SU-DHL-6 (cell line): ENCODE measurements around the gene ITGAL.
"Not testable (repeated sequence)": the region's sequence is repeated elsewhere in the genome, so short reads cannot be mapped to it uniquely, and the experiment has no call there.

Experiments used
- H2AFZ ChIP-seq: fragments of 200-600 bp; sonication (generic); 2 replicates; pipeline ENCODE4 v1.6.1; 2014; ENCODE audit warnings: low read depth, mild to moderate bottlenecking, moderate library complexity, mixed read lengths, antibody characterized with exemption, low read length; ENCODE audit not compliant: severe bottlenecking
- H3F3A ChIP-seq: fragments of 200-600 bp; shearing (Covaris generic); 2 replicates; pipeline ENCODE4 v1.6.0; 2016; ENCODE audit warnings: antibody characterized with exemption, mild to moderate bottlenecking; ENCODE audit not compliant: insufficient read depth
- H3K27ac ChIP-seq: fragments of 200-600 bp; sonication (generic); 2 replicates; pipeline ENCODE4 v1.5.1; 2016; ENCODE audit warnings: low read depth, mild to moderate bottlenecking, low read length, moderate library complexity, mixed read lengths
- H3K27me3 ChIP-seq: fragments of 200-600 bp; sonication (generic), shearing (Covaris generic); 2 replicates; pipeline ENCODE4 v1.6.0; 2014; ENCODE audit warnings: mild to moderate bottlenecking, low read length
- H3K36me3 ChIP-seq: fragments of 200-600 bp; sonication (generic); 2 replicates; pipeline ENCODE4 v1.6.1; 2014; ENCODE audit warnings: mild to moderate bottlenecking, low read length, mixed read lengths
- H3K4me2 ChIP-seq: fragments of 300-600, 200-600 bp; shearing (Covaris generic), sonication (generic); 2 replicates; pipeline ENCODE4 v1.6.0; 2014; ENCODE audit warnings: low read length, low read depth, mild to moderate bottlenecking; ENCODE audit not compliant: poor library complexity, severe bottlenecking
- H3K4me3 ChIP-seq: fragments of 200-600 bp; sonication (generic); 2 replicates; pipeline ENCODE4 v1.5.1; 2014; ENCODE audit warnings: antibody characterized with exemption, low read length, mild to moderate bottlenecking, mixed read lengths; ENCODE audit not compliant: insufficient read depth, poor library complexity, severe bottlenecking
- H3K79me2 ChIP-seq: fragments of 200-600 bp; sonication (generic); 2 replicates; pipeline ENCODE4 v1.6.1; 2014; ENCODE audit warnings: mild to moderate bottlenecking, low read length, moderate library complexity; ENCODE audit not compliant: insufficient read depth
- H3K9ac ChIP-seq: fragments of 200-600 bp; sonication (generic); 2 replicates; pipeline ENCODE4 v1.7.0; 2014; ENCODE audit warnings: mild to moderate bottlenecking, low read length
- H3K9me2 ChIP-seq: fragments of 200-600 bp; sonication (generic); replicated peaks from 2 replicates; pipeline ENCODE4 v1.6.1; 2014; ENCODE audit warnings: low read length; ENCODE audit not compliant: insufficient read depth
- H3K9me3 ChIP-seq: fragments of 200-600 bp; sonication (generic); 2 replicates; pipeline ENCODE4 v1.6.1; 2014; ENCODE audit warnings: low read length, mixed read lengths; ENCODE audit not compliant: insufficient read depth
- H4K20me1 ChIP-seq: fragments of 200-600 bp; sonication (generic); 2 replicates; pipeline ENCODE4 v1.6.1; 2014; ENCODE audit warnings: low read depth, mild to moderate bottlenecking, antibody characterized with exemption, low read length, moderate library complexity, mixed read lengths
- CTCF ChIP-seq: fragments of 200-600 bp; sonication (generic); IDR thresholded peaks from one replicate; pipeline ENCODE4 v1.5.1; 2017; ENCODE audit warnings: antibody characterized with exemption, mild to moderate bottlenecking, low read length, moderate library complexity; ENCODE audit not compliant: insufficient read depth, poor library complexity, severe bottlenecking
- EZH2phosphoT487 ChIP-seq: fragments of 200-600 bp; sonication (generic), shearing (Covaris generic); conservative IDR thresholded peaks from 2 replicates; pipeline ENCODE4 v1.6.1; 2018; ENCODE audit warnings: mild to moderate bottlenecking, antibody characterized with exemption, low read length, moderate library complexity, mixed read lengths

The ITGAL gene

GRCh38 chr16:30449116-30449435 is 23.5 kb upstream of the ITGAL start:
- no peak overlapping the region for H3K27ac ChIP-seq
- H3K4me2 ChIP-seq = no peak overlapping the region
- H4K20me1 ChIP-seq = peaks cover 11% of the 10 kb centered on the region; the same call in 1 of the 2 replicates
- H3K4me3 ChIP-seq = no peak overlapping the region
- H3K36me3 ChIP-seq = peaks cover 11% of the 10 kb centered on the region
- H3K79me2 ChIP-seq = peaks cover 26% of the 10 kb centered on the region
- H3K9ac ChIP-seq = no peak overlapping the region
- TF ChIP-seq EZH2phosphoT487 (no peak), CTCF (no peak)
- no peaks in the 10 kb centered on the region for H3K9me3 ChIP-seq
- H2AFZ ChIP-seq = no peak overlapping the region
- no peaks in the 10 kb centered on the region for H3K27me3 ChIP-seq
- peaks cover 47% of the 10 kb centered on the region for H3F3A ChIP-seq
- H3K9me2 ChIP-seq = no peaks in the 10 kb centered on the region

- H3K9me2 ChIP-seq, H3K9me3 ChIP-seq, H3K36me3 ChIP-seq, H4K20me1 ChIP-seq, H3K27me3 ChIP-seq, H2AFZ ChIP-seq: not testable (repeated sequence)
- peaks cover 16% of the 10 kb centered on the region; the same call in 1 of the 2 replicates for H3K79me2 ChIP-seq
- peaks cover 71% of the 10 kb centered on the region for H3F3A ChIP-seq
- peak overlapping the region; percentile 40 for H3K4me3 ChIP-seq
- H3K4me2 ChIP-seq = peak overlapping the region; percentile 84
- peak overlapping the region; percentile 98 for H3K27ac ChIP-seq
- H3K9ac ChIP-seq = peak overlapping the region; percentile 71
These were observed 19.6 kb upstream of the ITGAL start for GRCh38 chr16:30452709-30453580.

GRCh38 chr16:30456302-30456701 is 16.2 kb upstream of the ITGAL start:
- Histone ChIP-seq H3K4me2 (peak overlapping the region; percentile 72), H4K20me1 (no peaks in the 10 kb centered on the region), H2AFZ (no peak overlapping the region), H3K4me3 (no peak overlapping the region), H3K36me3 (no peaks in the 10 kb centered on the region), H3F3A (peaks cover 91% of the 10 kb centered on the region), H3K9ac (peak overlapping the region; percentile 71), H3K79me2 (peaks cover 16% of the 10 kb centered on the region; the same call in 1 of the 2 replicates), H3K9me2 (no peaks in the 10 kb centered on the region), H3K27me3 (no peaks in the 10 kb centered on the region), H3K9me3 (no peaks in the 10 kb centered on the region), H3K27ac (peak overlapping the region; percentile 98)
- TF ChIP-seq EZH2phosphoT487 = no peak
- no peak for TF ChIP-seq CTCF

GRCh38 chr16:30457256-30457655 is 15.3 kb upstream of the ITGAL start:
- Histone ChIP-seq H2AFZ (no peak overlapping the region), H3K4me3 (no peak overlapping the region), H3K27me3 (no peaks in the 10 kb centered on the region), H3K9me3 (no peaks in the 10 kb centered on the region), H4K20me1 (no peaks in the 10 kb centered on the region), H3K79me2 (peaks cover 16% of the 10 kb centered on the region; the same call in 1 of the 2 replicates), H3F3A (peaks cover 95% of the 10 kb centered on the region), H3K9me2 (no peaks in the 10 kb centered on the region), H3K27ac (peak overlapping the region; percentile 98), H3K4me2 (peak overlapping the region; percentile 72), H3K9ac (peak overlapping the region; percentile 71), H3K36me3 (no peaks in the 10 kb centered on the region)
- TF ChIP-seq CTCF = no peak
- no peak for TF ChIP-seq EZH2phosphoT487
